Caco-2 (cell line): ENCODE data around the gene L3MBTL4. TPM values are rescaled to one million over a fixed set of nuclear protein-coding genes. Genes with fewer than 3 reads are reported as not detected.

ENCODE experiments used
- BruUV-seq: library from RNA; stranded (reverse); fragments of 400-500 nt; replicated peaks from 2 replicates; lab custom pipeline; 2021; lab: Mats Ljungman, UMichigan
- CTCF ChIA-PET: fragments of 300-600 bp; sonication (Branson Sonifier 250); formaldehyde crosslinking; loops from one replicate; lab custom pipeline; 2022; ENCODE audit warnings: antibody characterized with exemption; lab: Charles Lee
- POLR2A ChIA-PET: fragments of 300-600 bp; sonication (Branson Sonifier 250); formaldehyde crosslinking; loops from one replicate; lab custom pipeline; 2022; ENCODE audit warnings: antibody characterized with exemption; lab: Charles Lee
- DNase-seq, 2 experiments: peaks; one replicate each; pipeline versions ENCODE4 v3.0.0 to v3.0.0-alpha.2; 2020 to 2022
- H3K27me3 ChIP-seq: replicated peaks from 2 replicates; pipeline ENCODE4 v1.6.0; 2011; ENCODE audit warnings: low read length; ENCODE audit not compliant: control insufficient read depth, insufficient read depth
- H3K36me3 ChIP-seq: 2 replicates; pipeline ENCODE4 v1.5.1; 2011; ENCODE audit warnings: low read length; ENCODE audit not compliant: control insufficient read depth, insufficient read depth
- H3K4me1 ChIP-seq: fragments of 250-450 bp; sonication (Bioruptor Pico); 2 replicates; pipeline ENCODE4 v1.5.1; 2020; ENCODE audit warnings: mild to moderate bottlenecking
- H3K4me3 ChIP-seq: 2 replicates; pipeline ENCODE4 v1.5.1; 2011; ENCODE audit warnings: low read depth, mild to moderate bottlenecking, control low read depth, low read length
- H3K9me3 ChIP-seq: fragments of 250-450 bp; sonication (Bioruptor Pico); 2 replicates; pipeline ENCODE4 v1.5.1; 2020; ENCODE audit warnings: mild to moderate bottlenecking, moderate library complexity
- H3K27ac Mint-ChIP-seq: one replicate; pipeline ENCODE4 v1.8.0; 2022; ENCODE audit warnings: mixed read lengths; ENCODE audit not compliant: unreplicated experiment
- H3K27me3 Mint-ChIP-seq: one replicate; pipeline ENCODE4 v1.8.0; 2022; ENCODE audit warnings: mixed read lengths; ENCODE audit not compliant: insufficient read depth, unreplicated experiment
- H3K36me3 Mint-ChIP-seq: one replicate; pipeline ENCODE4 v1.8.0; 2022; ENCODE audit warnings: mild to moderate bottlenecking, mixed read lengths; ENCODE audit not compliant: insufficient read depth, unreplicated experiment
- H3K4me1 Mint-ChIP-seq: one replicate; pipeline ENCODE4 v1.8.0; 2022; ENCODE audit warnings: low read depth, mixed read lengths; ENCODE audit not compliant: unreplicated experiment
- H3K4me3 Mint-ChIP-seq: one replicate; pipeline ENCODE4 v1.8.0; 2022; ENCODE audit warnings: mild to moderate bottlenecking, moderate library complexity, mixed read lengths; ENCODE audit not compliant: unreplicated experiment
- H3K9me3 Mint-ChIP-seq: one replicate; pipeline ENCODE4 v1.8.0; 2022; ENCODE audit warnings: mixed read lengths; ENCODE audit not compliant: unreplicated experiment
- intact Hi-C: fragments of 100-400 bp; cut with micrococcal nuclease; formaldehyde crosslinking; loops from one replicate; pipeline ENCODE4 v1.10.0; 2022; ENCODE audit not compliant: unreplicated experiment
- total RNA-seq: library from RNA; stranded (reverse); gene quantifications from 2 replicates; pipeline ENCODE4 v1.2.3, GENCODE V29; 2022
- TF ChIP-seq, protein P1 (sequence below), 2 experiments: fragments of 200-600 bp in 1 of 2; IDR thresholded peaks; 1 replicate in 1 of 2; 2 replicates in 1 of 2; pipeline versions ENCODE4 v1.5.1 to v1.8.0; 2011 to 2022; ENCODE audit warnings: antibody characterized with exemption in 1 of 2, control low read depth in 1 of 2, inconsistent platforms in 1 of 2, low read depth in 1 of 2, low read length in 1 of 2, mild to moderate bottlenecking in 1 of 2, moderate library complexity in 1 of 2; ENCODE audit not compliant: insufficient read depth in 1 of 2, severe bottlenecking in 1 of 2, unreplicated experiment in 1 of 2

Gene L3MBTL4
- total RNA-seq, 1 experiment from 2014 or later: 0.23 TPM

DNA sequence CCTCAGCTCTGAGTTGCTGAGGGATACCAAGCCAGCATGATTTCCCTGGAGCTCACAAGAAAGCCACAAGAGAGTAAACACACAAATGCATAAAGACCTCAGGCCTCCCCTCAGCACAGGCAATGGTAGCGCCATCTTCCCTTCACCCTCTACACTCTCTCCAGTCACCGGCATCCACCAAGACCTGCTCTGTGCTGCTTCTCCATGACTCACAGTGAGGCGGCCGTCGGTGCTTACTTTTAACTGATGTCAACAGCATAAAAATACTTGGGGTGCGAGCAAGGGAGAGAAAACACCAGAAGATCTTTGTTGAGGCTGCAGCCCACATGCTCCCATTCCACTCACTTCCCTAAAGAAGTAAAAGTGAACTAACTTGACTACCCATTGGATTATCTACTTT is 46.7 kb downstream of the L3MBTL4 start:
- H3K9me3 Mint-ChIP-seq: no peaks in the 10 kb centered on the region
- no peak overlapping the region for H3K27ac Mint-ChIP-seq
- no peak overlapping the region for H3K4me3 Mint-ChIP-seq
- Histone ChIP-seq H3K36me3 (no peaks in the 10 kb centered on the region), H3K4me3 (no peak overlapping the region), H3K4me1 (no peaks in the 10 kb centered on the region), H3K9me3 (no peaks in the 10 kb centered on the region), H3K27me3 (no peaks in the 10 kb centered on the region)
- TF ChIP-seq, protein P1, sequence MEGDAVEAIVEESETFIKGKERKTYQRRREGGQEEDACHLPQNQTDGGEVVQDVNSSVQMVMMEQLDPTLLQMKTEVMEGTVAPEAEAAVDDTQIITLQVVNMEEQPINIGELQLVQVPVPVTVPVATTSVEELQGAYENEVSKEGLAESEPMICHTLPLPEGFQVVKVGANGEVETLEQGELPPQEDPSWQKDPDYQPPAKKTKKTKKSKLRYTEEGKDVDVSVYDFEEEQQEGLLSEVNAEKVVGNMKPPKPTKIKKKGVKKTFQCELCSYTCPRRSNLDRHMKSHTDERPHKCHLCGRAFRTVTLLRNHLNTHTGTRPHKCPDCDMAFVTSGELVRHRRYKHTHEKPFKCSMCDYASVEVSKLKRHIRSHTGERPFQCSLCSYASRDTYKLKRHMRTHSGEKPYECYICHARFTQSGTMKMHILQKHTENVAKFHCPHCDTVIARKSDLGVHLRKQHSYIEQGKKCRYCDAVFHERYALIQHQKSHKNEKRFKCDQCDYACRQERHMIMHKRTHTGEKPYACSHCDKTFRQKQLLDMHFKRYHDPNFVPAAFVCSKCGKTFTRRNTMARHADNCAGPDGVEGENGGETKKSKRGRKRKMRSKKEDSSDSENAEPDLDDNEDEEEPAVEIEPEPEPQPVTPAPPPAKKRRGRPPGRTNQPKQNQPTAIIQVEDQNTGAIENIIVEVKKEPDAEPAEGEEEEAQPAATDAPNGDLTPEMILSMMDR (IDR thresholded peaks at IDR 0.05; ENCODE audit: insufficient read depth in 1 of 2, low read depth in 1 of 2, low read length in 1 of 2, severe bottlenecking in 1 of 2, unreplicated experiment in 1 of 2): no peak
- ChIA-PET POLR2A (no interaction called here), CTCF (no interaction called here)
- no peaks in the 10 kb centered on the region for H3K36me3 Mint-ChIP-seq
- H3K27me3 Mint-ChIP-seq: peaks cover 11% of the 10 kb centered on the region
- no TSS peak for BruUV-seq
- intact Hi-C loops: no loop called here
- DNase-seq: no peak
- H3K4me1 Mint-ChIP-seq: no peaks in the 10 kb centered on the region

DNA sequence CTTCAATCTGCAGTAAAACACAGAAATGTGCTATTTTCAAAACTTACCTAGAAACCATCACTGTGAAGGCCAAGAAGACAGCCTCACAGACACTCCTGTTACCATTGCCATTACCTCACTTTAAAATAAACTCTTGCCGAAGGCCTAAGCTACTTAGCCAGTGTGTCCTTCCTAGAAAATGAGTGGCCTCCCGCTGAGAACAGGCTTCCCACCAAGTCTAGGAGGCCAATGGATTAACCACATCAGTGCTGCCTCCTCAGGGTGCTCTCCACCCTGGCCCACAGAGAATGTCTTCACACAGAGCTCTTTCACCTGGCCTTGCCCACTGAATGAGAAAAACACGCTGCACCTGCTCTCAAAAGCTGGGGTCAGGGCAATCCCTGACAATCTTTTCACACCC is 47.5 kb downstream of the L3MBTL4 start:
- CTCF ChIA-PET: no interaction called here

DNA sequence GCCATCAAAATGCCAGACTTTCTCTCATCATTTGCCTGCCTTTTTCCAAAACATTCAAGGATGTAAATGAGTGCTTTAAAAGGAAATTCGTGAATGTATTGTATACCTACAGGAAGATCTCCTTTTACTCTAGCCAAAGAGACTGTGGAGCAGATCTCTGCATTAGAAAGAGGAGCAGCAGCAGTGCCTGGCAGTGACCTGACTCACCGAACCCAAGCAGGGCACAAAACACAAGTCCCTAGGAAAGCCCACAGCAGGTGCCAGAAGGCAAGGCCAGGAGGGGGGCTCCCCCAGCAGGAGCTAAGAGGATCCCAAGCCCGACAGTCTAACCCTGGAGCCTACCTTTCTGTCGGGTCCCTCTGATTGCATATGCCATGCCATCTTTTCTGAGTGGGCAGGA is 47.9 kb downstream of the L3MBTL4 start:
- Histone ChIP-seq H3K36me3 (no peaks in the 10 kb centered on the region), H3K4me1 (no peaks in the 10 kb centered on the region), H3K9me3 (no peaks in the 10 kb centered on the region), H3K4me3 (no peak overlapping the region), H3K27me3 (no peaks in the 10 kb centered on the region)
- TF ChIP-seq, protein P1 (IDR thresholded peaks at IDR 0.05; ENCODE audit: insufficient read depth in 1 of 2, low read depth in 1 of 2, low read length in 1 of 2, severe bottlenecking in 1 of 2, unreplicated experiment in 1 of 2): no peak
- no peak overlapping the region for H3K27ac Mint-ChIP-seq
- CTCF ChIA-PET: no interaction called here
- BruUV-seq: no TSS peak
- no peak for DNase-seq
- H3K36me3 Mint-ChIP-seq: no peaks in the 10 kb centered on the region
- POLR2A ChIA-PET: no interaction called here
- peaks cover 11% of the 10 kb centered on the region for H3K27me3 Mint-ChIP-seq
- intact Hi-C loops: no loop called here
- no peaks in the 10 kb centered on the region for H3K4me1 Mint-ChIP-seq
- H3K4me3 Mint-ChIP-seq: no peak overlapping the region
- no peaks in the 10 kb centered on the region for H3K9me3 Mint-ChIP-seq

More for the DNA sequence above, 47.5 kb downstream of the L3MBTL4 start:
- intact Hi-C loops: no loop called here
- BruUV-seq: no TSS peak
- no peak for DNase-seq
- TF ChIP-seq, protein P1 (IDR thresholded peaks at IDR 0.05; ENCODE audit: insufficient read depth in 1 of 2, low read depth in 1 of 2, low read length in 1 of 2, severe bottlenecking in 1 of 2, unreplicated experiment in 1 of 2): no peak
- Mint-ChIP-seq H3K4me1 (no peaks in the 10 kb centered on the region), H3K27me3 (peaks cover 11% of the 10 kb centered on the region), H3K27ac (no peak overlapping the region), H3K36me3 (no peaks in the 10 kb centered on the region), H3K9me3 (no peaks in the 10 kb centered on the region), H3K4me3 (no peak overlapping the region)
- POLR2A ChIA-PET: no interaction called here
- H3K4me3 ChIP-seq: no peak overlapping the region
- H3K4me1 ChIP-seq: no peaks in the 10 kb centered on the region
- H3K36me3 ChIP-seq: no peaks in the 10 kb centered on the region
- H3K9me3 ChIP-seq: no peaks in the 10 kb centered on the region
- no peaks in the 10 kb centered on the region for H3K27me3 ChIP-seq
